CD4-positive, alpha-beta T cell treated with Interleukin-17A for 4 hours (primary cell): Measurements from ENCODE around the gene SAMD14.

ENCODE experiments used
- DNase-seq: peaks from one replicate; pipeline ENCODE4 v3.0.0-alpha.2; 2020; ENCODE audit warnings: mixed read lengths

The SAMD14 gene

GRCh38 chr17:50111673-50112655 is 18.0 kb downstream of the SAMD14 start:
- no peak for DNase-seq

GRCh38 chr17:50110591-50111349 is 19.2 kb downstream of the SAMD14 start:
- no peak for DNase-seq

- DNase-seq, result no peak
Observed at GRCh38 chr17:50109785-50110184, 20.2 kb downstream of the SAMD14 start.

- DNase-seq, result no peak
Observed at GRCh38 chr17:50109207-50109606, 20.8 kb downstream of the SAMD14 start.

GRCh38 chr17:50108556-50108955 is 21.4 kb downstream of the SAMD14 start:
- no peak for DNase-seq

GRCh38 chr17:50107790-50108414 is 22.1 kb downstream of the SAMD14 start:
- DNase-seq, result no peak

GRCh38 chr17:50106393-50107131 is 23.4 kb downstream of the SAMD14 start:
- DNase-seq, result no peak

- DNase-seq, result no peak
Observed at GRCh38 chr17:50105811-50106210, 24.1 kb downstream of the SAMD14 start.

- no peak for DNase-seq
Observed at GRCh38 chr17:50103941-50104340, 26.0 kb downstream of the SAMD14 start.

- no peak for DNase-seq
Observed at GRCh38 chr17:50103252-50103651, 26.7 kb downstream of the SAMD14 start.

GRCh38 chr17:50102164-50102991 is 27.6 kb downstream of the SAMD14 start:
- no peak for DNase-seq

- no peak for DNase-seq
Observed at GRCh38 chr17:50101346-50102163, 28.4 kb downstream of the SAMD14 start.

GRCh38 chr17:50100921-50101345 is 29.0 kb downstream of the SAMD14 start:
- DNase-seq, result no peak

- no peak for DNase-seq
Observed at GRCh38 chr17:50100480-50100883, 29.5 kb downstream of the SAMD14 start.

- no peak for DNase-seq
Observed at GRCh38 chr17:50099003-50099402, 31.0 kb downstream of the SAMD14 start.

- no peak for DNase-seq
Observed at GRCh38 chr17:50098583-50098982, 31.4 kb downstream of the SAMD14 start.

- DNase-seq, result no peak
Observed at GRCh38 chr17:50097926-50098325, 32.0 kb downstream of the SAMD14 start.

GRCh38 chr17:50097455-50097854 is 32.5 kb downstream of the SAMD14 start:
- no peak for DNase-seq

GRCh38 chr17:50096758-50097157 is 33.2 kb downstream of the SAMD14 start:
- no peak for DNase-seq

GRCh38 chr17:50096092-50096491 is 33.9 kb downstream of the SAMD14 start:
- no peak for DNase-seq

- peak; percentile 11 for DNase-seq
Observed at GRCh38 chr17:50095626-50096037, 34.3 kb downstream of the SAMD14 start.
